CD14-positive monocyte (primary cell): ENCODE measurements around the gene ABCC5. TPM values are rescaled to one million over a fixed set of nuclear protein-coding genes. Genes with fewer than 3 reads are reported as not detected.

ENCODE experiments used
- DNase-seq, 3 donors: peaks; one replicate each; pipeline ENCODE4 v3.0.0-alpha.2; 2011 to 2022
- H2AFZ ChIP-seq: 2 replicates; pipeline ENCODE4 v1.6.0; 2012; ENCODE audit warnings: mild to moderate bottlenecking, low read depth, low read length, inconsistent platforms; ENCODE audit not compliant: insufficient read depth, poor library complexity, severe bottlenecking
- H3K27ac ChIP-seq, 2 donors: 1 replicate in 1 of 2; 2 replicates in 1 of 2; pipeline ENCODE4 v1.5.1; 2012 to 2013; ENCODE audit warnings: low read length in 2 of 2, control low read depth in 1 of 2, inconsistent platforms in 1 of 2, low read depth in 1 of 2, mild to moderate bottlenecking in 1 of 2
- H3K27me3 ChIP-seq, 2 donors: one replicate each; pipeline versions ENCODE4 v1.6.0 to v1.6.1; 2011 to 2013; ENCODE audit warnings: low read length in 2 of 2; ENCODE audit not compliant: control insufficient read depth in 2 of 2, insufficient read depth in 2 of 2
- H3K36me3 ChIP-seq, 2 donors: replicated peaks in 1 of 2; 1 replicate in 1 of 2; 2 replicates in 1 of 2; pipeline versions ENCODE4 v1.5.1 to v1.6.1; 2012 to 2013; ENCODE audit warnings: low read length in 2 of 2, control low read depth in 1 of 2, inconsistent platforms in 1 of 2, mild to moderate bottlenecking in 1 of 2; ENCODE audit not compliant: insufficient read depth in 2 of 2, control insufficient read depth in 1 of 2
- H3K4me1 ChIP-seq, 2 donors: 1 replicate in 1 of 2; 2 replicates in 1 of 2; pipeline versions ENCODE4 v1.5.1 to v1.6.1; 2012 to 2013; ENCODE audit warnings: low read length in 2 of 2, control low read depth in 1 of 2, inconsistent platforms in 1 of 2, mild to moderate bottlenecking in 1 of 2, moderate library complexity in 1 of 2; ENCODE audit not compliant: insufficient read depth in 2 of 2, control insufficient read depth in 1 of 2
- H3K4me2 ChIP-seq: replicated peaks from 2 replicates; pipeline ENCODE3; 2012; ENCODE audit warnings: low read length, moderate library complexity, mild to moderate bottlenecking; ENCODE audit not compliant: poor library complexity, severe bottlenecking; ENCODE audit errors: extremely low read depth
- H3K4me3 ChIP-seq, 3 experiments: fragments of 200-600 bp in 1 of 3; sonication (generic) in 1 of 3; replicated peaks in 1 of 3; 1 replicate in 2 of 3; 2 replicates in 1 of 3; pipeline ENCODE4 v1.5.1; 2011 to 2013; ENCODE audit warnings: low read length in 3 of 3, mild to moderate bottlenecking in 3 of 3, control low read depth in 2 of 3, low read depth in 2 of 3, inconsistent platforms in 1 of 3, moderate library complexity in 1 of 3
- H3K79me2 ChIP-seq: 2 replicates; pipeline ENCODE4 v1.6.0; 2012; ENCODE audit warnings: mild to moderate bottlenecking, control low read depth, inconsistent platforms, low read length, moderate library complexity; ENCODE audit not compliant: insufficient read depth
- H3K9ac ChIP-seq: 2 replicates; pipeline ENCODE4 v1.6.0; 2017; ENCODE audit warnings: low read length, mild to moderate bottlenecking; ENCODE audit not compliant: insufficient read depth, poor library complexity, severe bottlenecking
- H3K9me3 ChIP-seq, 2 donors: replicated peaks in 1 of 2; 1 replicate in 1 of 2; 2 replicates in 1 of 2; pipeline versions ENCODE4 v1.5.1 to v1.6.1; 2012 to 2013; ENCODE audit warnings: low read length in 2 of 2, control low read depth in 1 of 2; ENCODE audit not compliant: control insufficient read depth in 1 of 2, insufficient read depth in 1 of 2
- H4K20me1 ChIP-seq: 2 replicates; pipeline ENCODE4 v1.6.0; 2012; ENCODE audit warnings: mild to moderate bottlenecking, low read length, control low read depth, moderate library complexity; ENCODE audit not compliant: insufficient read depth
- H3K27ac Mint-ChIP-seq, 7 donors: one replicate each; pipeline ENCODE4 v1.8.0; 2020; ENCODE audit warnings: mild to moderate bottlenecking in 7 of 7, mixed read lengths in 7 of 7, moderate library complexity in 6 of 7, inconsistent platforms in 2 of 7
- H3K27me3 Mint-ChIP-seq, 3 donors: one replicate each; pipeline ENCODE4 v1.8.0; 2021 to 2022; ENCODE audit warnings: low read depth in 3 of 3, mild to moderate bottlenecking in 3 of 3, mixed read lengths in 3 of 3, moderate library complexity in 3 of 3, inconsistent platforms in 1 of 3
- H3K36me3 Mint-ChIP-seq, 2 donors: one replicate each; pipeline ENCODE4 v1.8.0; 2020; ENCODE audit warnings: mixed read lengths in 2 of 2, inconsistent platforms in 1 of 2, mild to moderate bottlenecking in 1 of 2
- H3K4me1 Mint-ChIP-seq: one replicate; pipeline ENCODE4 v1.8.0; 2020; ENCODE audit warnings: mild to moderate bottlenecking, mixed read lengths
- H3K4me3 Mint-ChIP-seq, 2 donors: one replicate each; pipeline ENCODE4 v1.8.0; 2020; ENCODE audit warnings: mild to moderate bottlenecking in 2 of 2, mixed read lengths in 2 of 2, moderate library complexity in 1 of 2
- H3K9me3 Mint-ChIP-seq, 7 donors: one replicate each; pipeline ENCODE4 v1.8.0; 2020 to 2022; ENCODE audit warnings: mixed read lengths in 7 of 7, mild to moderate bottlenecking in 6 of 7, moderate library complexity in 6 of 7, inconsistent platforms in 2 of 7
- WGBS: methylation state at CpG from one replicate; pipeline ENCODE4 v1.1.5; 2013; ENCODE audit warnings: missing lambda C conversion rate; ENCODE audit not compliant: insufficient coverage; 5-methylcytosine and 5-hydroxymethylcytosine counted together
- intact Hi-C, 2 donors: fragments of 100-400 bp; cut with micrococcal nuclease; formaldehyde crosslinking; loops; one replicate each; pipeline versions ENCODE4 v1.15.0 to v1.15.1; 2023
- polyA plus RNA-seq, 3 donors: library from polyadenylated mRNA; depleted of rRNA in 1 of 3; unstranded in 2 of 3; stranded (reverse) in 1 of 3; fragments of 300-500 nt in 2 of 3; fragments of >200 nt in 1 of 3; fragmentation: Illumina TruSeq in 2 of 3; gene quantifications; 1 replicate in 2 of 3; 2 replicates in 1 of 3; pipeline ENCODE4 v1.2.3, GENCODE V29; 2012 to 2021
- TF ChIP-seq, protein P1 (sequence below): fragments of 200-600 bp; IDR thresholded peaks from one replicate; pipeline ENCODE4 v1.8.0; 2022; ENCODE audit warnings: antibody characterized with exemption, mild to moderate bottlenecking

ABCC5 gene
- polyA plus RNA-seq, 3 donors: 6.2 to 30.9 (median 7.7) TPM

DNA sequence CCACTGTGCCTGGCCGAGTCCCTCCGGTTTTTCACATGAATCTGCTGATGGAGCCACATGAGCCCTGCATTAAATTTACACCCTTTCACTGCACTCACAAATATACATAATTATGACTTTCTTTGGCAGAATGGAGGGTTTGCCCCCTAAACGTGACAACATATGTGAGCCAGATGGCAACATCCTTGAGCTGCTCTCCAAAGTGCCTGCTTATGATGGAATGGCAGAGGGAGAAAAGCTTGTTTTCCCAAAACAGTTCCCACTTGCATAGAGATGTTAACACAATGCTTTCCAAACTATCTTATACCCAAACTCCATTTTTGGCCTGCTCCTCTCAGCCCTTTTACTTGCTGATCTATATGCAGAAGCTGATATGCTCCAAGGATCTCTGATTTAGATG lies 54.9 kb downstream of the ABCC5 start:
- 100% methylated on average over 2 of the region's 3 CpGs for WGBS

GRCh38 chr3:183959214-183959613 lies 58.5 kb downstream of the ABCC5 start:
- Histone ChIP-seq H3K4me3 (no peak overlapping the region), H4K20me1 (no peaks in the 10 kb centered on the region), H3K4me2 (no peak overlapping the region), H3K9ac (no peak overlapping the region), H3K79me2 (no peaks in the 10 kb centered on the region), H2AFZ (no peak overlapping the region), H3K9me3 (peaks cover 0 to 3% of the 10 kb centered on the region in 2 donors), H3K27me3 (no peaks in the 10 kb centered on the region), H3K36me3 (peaks cover 9 to 68% of the 10 kb centered on the region in 2 donors), H3K4me1 (no peaks in the 10 kb centered on the region), H3K27ac (no peak overlapping the region)
- H3K27me3 Mint-ChIP-seq: peaks cover 0 to 2% (median 0%) of the 10 kb centered on the region in 3 donors
- no peak for DNase-seq
- no peak overlapping the region for H3K4me3 Mint-ChIP-seq
- TF ChIP-seq, protein P1, sequence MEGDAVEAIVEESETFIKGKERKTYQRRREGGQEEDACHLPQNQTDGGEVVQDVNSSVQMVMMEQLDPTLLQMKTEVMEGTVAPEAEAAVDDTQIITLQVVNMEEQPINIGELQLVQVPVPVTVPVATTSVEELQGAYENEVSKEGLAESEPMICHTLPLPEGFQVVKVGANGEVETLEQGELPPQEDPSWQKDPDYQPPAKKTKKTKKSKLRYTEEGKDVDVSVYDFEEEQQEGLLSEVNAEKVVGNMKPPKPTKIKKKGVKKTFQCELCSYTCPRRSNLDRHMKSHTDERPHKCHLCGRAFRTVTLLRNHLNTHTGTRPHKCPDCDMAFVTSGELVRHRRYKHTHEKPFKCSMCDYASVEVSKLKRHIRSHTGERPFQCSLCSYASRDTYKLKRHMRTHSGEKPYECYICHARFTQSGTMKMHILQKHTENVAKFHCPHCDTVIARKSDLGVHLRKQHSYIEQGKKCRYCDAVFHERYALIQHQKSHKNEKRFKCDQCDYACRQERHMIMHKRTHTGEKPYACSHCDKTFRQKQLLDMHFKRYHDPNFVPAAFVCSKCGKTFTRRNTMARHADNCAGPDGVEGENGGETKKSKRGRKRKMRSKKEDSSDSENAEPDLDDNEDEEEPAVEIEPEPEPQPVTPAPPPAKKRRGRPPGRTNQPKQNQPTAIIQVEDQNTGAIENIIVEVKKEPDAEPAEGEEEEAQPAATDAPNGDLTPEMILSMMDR: no peak
- H3K36me3 Mint-ChIP-seq: peaks cover 29 to 36% of the 10 kb centered on the region in 2 donors
- H3K27ac Mint-ChIP-seq: no peak overlapping the region
- no CpG with 5 or more reads among the region's 4 CpGs for WGBS
- intact Hi-C loops: no loop called here
- peaks cover 0 to 2% (median 0%) of the 10 kb centered on the region in 7 donors for H3K9me3 Mint-ChIP-seq
- no peaks in the 10 kb centered on the region for H3K4me1 Mint-ChIP-seq

More for the DNA sequence above, 54.9 kb downstream of the ABCC5 start:
- no peak for DNase-seq
- TF ChIP-seq, protein P1: no peak
- H3K4me1 Mint-ChIP-seq: no peaks in the 10 kb centered on the region
- intact Hi-C loops: no loop called here
- no peaks in the 10 kb centered on the region for H3K9me3 ChIP-seq
- no peaks in the 10 kb centered on the region for H3K27me3 ChIP-seq
- H3K9ac ChIP-seq: no peak overlapping the region
- peaks cover 0 to 4% (median 0%) of the 10 kb centered on the region in 3 donors for H3K27me3 Mint-ChIP-seq
- H3K27ac Mint-ChIP-seq: no peak overlapping the region
- no peaks in the 10 kb centered on the region for H3K4me1 ChIP-seq
- H3K27ac ChIP-seq: no peak overlapping the region
- H2AFZ ChIP-seq: no peak overlapping the region
- H3K36me3 ChIP-seq: peaks cover 25 to 91% of the 10 kb centered on the region in 2 donors
- no peaks in the 10 kb centered on the region for H3K79me2 ChIP-seq
- peaks cover 46 to 56% of the 10 kb centered on the region in 2 donors for H3K36me3 Mint-ChIP-seq
- H3K4me2 ChIP-seq: no peak overlapping the region
- H3K4me3 ChIP-seq: no peak overlapping the region
- no peak overlapping the region for H3K4me3 Mint-ChIP-seq
- peaks cover 0 to 2% (median 0%) of the 10 kb centered on the region in 7 donors for H3K9me3 Mint-ChIP-seq
- H4K20me1 ChIP-seq: no peaks in the 10 kb centered on the region
